ENCODE data around the gene FGF4. TPM values are rescaled to one million over a fixed set of nuclear protein-coding genes. Genes with fewer than 3 reads are reported as not detected.

The FGF4 gene, protein sequence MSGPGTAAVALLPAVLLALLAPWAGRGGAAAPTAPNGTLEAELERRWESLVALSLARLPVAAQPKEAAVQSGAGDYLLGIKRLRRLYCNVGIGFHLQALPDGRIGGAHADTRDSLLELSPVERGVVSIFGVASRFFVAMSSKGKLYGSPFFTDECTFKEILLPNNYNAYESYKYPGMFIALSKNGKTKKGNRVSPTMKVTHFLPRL
- total RNA-seq: not detected

DNA sequence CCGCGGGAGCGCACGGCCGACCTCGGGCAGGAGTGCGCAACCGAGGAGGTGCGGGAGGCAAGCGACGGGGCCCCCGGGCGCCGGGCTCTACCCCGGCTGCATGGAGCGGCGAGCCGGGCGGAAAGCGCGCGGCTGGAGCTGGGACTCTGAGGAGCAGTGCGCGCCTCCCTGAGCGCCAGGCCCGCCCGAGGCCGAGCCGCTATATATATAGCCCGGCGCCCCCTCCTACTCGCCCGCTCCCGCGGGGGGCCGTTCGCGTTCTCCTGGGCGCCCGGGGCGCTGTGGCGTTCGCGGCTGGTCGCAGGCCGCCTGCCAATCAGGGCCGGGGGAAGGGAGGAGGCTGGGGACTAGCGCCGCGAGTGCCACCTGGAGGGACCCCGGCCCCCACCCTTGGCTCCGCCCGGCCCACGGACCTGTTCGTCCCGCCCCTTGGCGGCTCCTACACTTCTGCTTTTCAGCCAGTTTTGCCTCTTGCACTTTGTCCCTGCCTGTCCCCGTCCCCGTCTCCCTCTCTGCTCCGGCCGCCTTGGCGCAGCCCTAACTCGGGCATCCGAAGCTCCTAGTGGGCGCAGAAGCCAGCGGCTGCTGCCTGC, at the start of gene FGF4:
TSS of gene FGF4 (minus strand) at position 179 of the 593 bp plus-strand sequence. CDS start 257 bp downstream, outside the sequence.
- no peak within 1 kb of the TSS for H3K27ac ChIP-seq
- no peaks in the 10 kb centered on the region for H3K36me3 ChIP-seq
- no peaks in the 10 kb centered on the region for H3K27me3 ChIP-seq (replicated peaks; ENCODE audit: insufficient read depth)
- no peak within 1 kb of the TSS for H3K4me3 ChIP-seq
- ATAC-seq (ENCODE audit: insufficient number of reproducible peaks, low FRiP score, low read depth) (no peak), DNase-seq (ENCODE audit: low spot score) (no peak)
- H3K4me1 ChIP-seq (ENCODE audit: control insufficient read depth in 1 of 2, low read depth in 2 of 2): no peaks in the 10 kb centered on the region
- no peaks in the 10 kb centered on the region for H3K9me3 ChIP-seq
- TF ChIP-seq, protein P1, sequence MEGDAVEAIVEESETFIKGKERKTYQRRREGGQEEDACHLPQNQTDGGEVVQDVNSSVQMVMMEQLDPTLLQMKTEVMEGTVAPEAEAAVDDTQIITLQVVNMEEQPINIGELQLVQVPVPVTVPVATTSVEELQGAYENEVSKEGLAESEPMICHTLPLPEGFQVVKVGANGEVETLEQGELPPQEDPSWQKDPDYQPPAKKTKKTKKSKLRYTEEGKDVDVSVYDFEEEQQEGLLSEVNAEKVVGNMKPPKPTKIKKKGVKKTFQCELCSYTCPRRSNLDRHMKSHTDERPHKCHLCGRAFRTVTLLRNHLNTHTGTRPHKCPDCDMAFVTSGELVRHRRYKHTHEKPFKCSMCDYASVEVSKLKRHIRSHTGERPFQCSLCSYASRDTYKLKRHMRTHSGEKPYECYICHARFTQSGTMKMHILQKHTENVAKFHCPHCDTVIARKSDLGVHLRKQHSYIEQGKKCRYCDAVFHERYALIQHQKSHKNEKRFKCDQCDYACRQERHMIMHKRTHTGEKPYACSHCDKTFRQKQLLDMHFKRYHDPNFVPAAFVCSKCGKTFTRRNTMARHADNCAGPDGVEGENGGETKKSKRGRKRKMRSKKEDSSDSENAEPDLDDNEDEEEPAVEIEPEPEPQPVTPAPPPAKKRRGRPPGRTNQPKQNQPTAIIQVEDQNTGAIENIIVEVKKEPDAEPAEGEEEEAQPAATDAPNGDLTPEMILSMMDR (IDR thresholded peaks at IDR 0.05): no peak

DNA sequence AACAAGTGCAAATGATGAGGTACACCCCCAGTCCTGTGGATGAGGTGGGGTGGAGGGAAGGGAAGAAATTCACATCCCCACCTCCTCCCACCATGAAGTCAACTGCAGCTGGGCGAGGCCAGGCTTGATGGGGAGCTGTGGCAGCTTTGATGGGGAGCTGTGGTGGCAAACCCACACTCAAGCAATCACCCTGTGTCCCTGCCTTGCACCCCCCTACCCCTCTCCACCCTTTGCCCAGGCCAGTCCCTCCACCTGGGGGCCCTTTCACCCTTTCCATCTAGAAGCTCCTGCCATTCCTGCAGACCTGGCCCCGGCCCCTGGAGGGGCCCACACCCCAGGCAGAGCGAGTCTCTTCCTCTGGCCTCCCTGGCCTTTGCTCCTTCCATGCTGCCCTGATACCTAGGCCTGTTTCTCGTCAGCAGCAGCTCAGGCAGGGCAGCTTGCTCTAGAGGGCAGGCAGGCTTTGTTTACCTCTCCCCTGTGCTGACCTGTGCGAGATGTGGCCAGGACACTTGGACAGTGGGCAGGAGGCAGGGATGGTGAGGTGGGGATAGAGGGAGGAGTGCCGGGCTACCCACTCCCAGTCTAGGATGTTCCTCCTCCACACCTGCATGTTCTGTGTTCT, 48.6 kb upstream of the FGF4 start:
- H3K9me3 ChIP-seq: no peaks in the 10 kb centered on the region
- no peak overlapping the region for H3K4me3 ChIP-seq
- no peak overlapping the region for H3K27ac ChIP-seq
- no peaks in the 10 kb centered on the region for H3K4me1 ChIP-seq (ENCODE audit: control insufficient read depth in 1 of 2, low read depth in 2 of 2)
- no peak for ATAC-seq (ENCODE audit: insufficient number of reproducible peaks, low FRiP score, low read depth)
- TF ChIP-seq, protein P1 (IDR thresholded peaks at IDR 0.05): no peak
- H3K27me3 ChIP-seq (replicated peaks; ENCODE audit: insufficient read depth): no peaks in the 10 kb centered on the region
- no peak for DNase-seq (ENCODE audit: low spot score)
- H3K36me3 ChIP-seq: no peaks in the 10 kb centered on the region

DNA sequence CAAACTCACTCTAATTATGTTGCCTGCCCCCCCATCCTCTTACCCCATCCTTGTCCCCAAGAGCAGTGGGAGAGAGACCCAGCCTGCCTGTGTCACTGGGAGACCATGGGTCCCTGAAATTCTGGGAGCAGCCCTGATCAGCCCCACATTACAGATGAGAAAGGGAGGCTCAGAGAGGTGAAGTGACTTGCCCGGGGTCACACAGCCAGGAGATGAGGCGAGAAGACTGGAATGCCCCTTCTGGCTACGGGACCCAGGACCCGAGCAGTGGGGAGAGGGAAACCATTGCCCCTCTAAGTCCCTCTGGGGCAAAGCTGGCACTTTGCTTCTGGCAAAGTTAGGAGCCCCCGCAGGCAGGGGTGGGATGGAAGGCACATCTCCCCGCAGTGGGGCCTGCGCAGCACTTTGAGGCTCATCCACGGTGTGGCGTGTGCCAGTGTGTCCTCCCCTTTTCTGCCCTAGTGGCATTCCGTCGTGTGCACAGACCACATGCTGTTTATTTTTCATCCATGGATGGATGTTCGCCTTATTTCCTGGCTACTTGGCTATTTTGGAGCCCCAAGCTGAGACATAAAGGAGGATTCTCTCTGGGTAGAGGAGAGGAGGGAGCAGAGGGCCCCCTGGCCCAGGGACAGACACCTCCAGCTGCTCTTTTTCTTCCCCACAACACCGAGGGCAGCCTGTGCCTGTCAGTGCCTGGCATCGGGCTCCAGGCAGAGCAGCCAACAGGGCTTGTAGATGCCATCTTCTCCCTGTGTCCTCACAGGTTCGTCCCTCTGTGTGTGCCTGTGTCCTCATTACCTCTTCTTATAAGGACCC, 47.7 kb upstream of the FGF4 start:
- DNase-seq (ENCODE audit: low spot score) (no peak), ATAC-seq (ENCODE audit: insufficient number of reproducible peaks, low FRiP score, low read depth) (no peak)
- Histone ChIP-seq H3K27me3 (replicated peaks; ENCODE audit: insufficient read depth) (peaks cover 3% of the 10 kb centered on the region), H3K36me3 (no peaks in the 10 kb centered on the region), H3K4me3 (no peak overlapping the region), H3K4me1 (ENCODE audit: control insufficient read depth in 1 of 2, low read depth in 2 of 2) (no peaks in the 10 kb centered on the region), H3K27ac (no peak overlapping the region), H3K9me3 (no peaks in the 10 kb centered on the region)
- TF ChIP-seq, protein P1 (IDR thresholded peaks at IDR 0.05): no peak

DNA sequence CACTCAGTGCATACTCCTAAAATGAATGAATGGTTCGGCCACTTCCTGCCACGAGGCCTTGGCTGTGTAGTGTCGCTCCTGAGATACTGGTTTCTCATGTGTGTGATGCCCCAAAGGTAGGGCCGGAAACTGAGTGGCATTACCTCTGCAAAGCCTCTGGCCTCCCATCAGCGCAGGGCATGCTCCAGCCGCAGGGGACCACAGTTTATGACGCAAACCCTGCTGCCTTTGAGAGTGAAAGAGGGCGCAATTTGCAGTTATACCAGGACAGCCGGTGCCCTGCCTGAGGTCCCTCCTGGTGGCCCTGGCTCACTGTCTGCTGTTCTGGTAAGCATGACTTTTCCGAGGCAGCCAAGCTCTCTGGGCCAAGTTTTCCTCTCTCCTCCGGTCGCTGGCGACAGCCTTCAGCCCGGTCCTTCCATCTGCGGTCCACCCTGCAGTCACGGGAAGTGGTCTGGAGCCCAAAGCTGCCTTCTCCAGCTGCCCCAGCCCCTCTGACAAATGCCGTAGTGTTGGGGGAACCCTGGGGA, 46.4 kb upstream of the FGF4 start:
- Histone ChIP-seq H3K27me3 (replicated peaks; ENCODE audit: insufficient read depth) (peaks cover 3% of the 10 kb centered on the region), H3K27ac (no peak overlapping the region), H3K9me3 (no peaks in the 10 kb centered on the region), H3K36me3 (no peaks in the 10 kb centered on the region), H3K4me1 (ENCODE audit: control insufficient read depth in 1 of 2, low read depth in 2 of 2) (peaks cover 0 to 5% of the 10 kb centered on the region in 2 donors), H3K4me3 (no peak overlapping the region)
- DNase-seq (ENCODE audit: low spot score): no peak
- ATAC-seq (ENCODE audit: insufficient number of reproducible peaks, low FRiP score, low read depth): no peak
- TF ChIP-seq, protein P1 (IDR thresholded peaks at IDR 0.05): no peak

All from thoracic aorta (tissue), 2 donors.